ENCODE results near the gene BGN.

DNA sequence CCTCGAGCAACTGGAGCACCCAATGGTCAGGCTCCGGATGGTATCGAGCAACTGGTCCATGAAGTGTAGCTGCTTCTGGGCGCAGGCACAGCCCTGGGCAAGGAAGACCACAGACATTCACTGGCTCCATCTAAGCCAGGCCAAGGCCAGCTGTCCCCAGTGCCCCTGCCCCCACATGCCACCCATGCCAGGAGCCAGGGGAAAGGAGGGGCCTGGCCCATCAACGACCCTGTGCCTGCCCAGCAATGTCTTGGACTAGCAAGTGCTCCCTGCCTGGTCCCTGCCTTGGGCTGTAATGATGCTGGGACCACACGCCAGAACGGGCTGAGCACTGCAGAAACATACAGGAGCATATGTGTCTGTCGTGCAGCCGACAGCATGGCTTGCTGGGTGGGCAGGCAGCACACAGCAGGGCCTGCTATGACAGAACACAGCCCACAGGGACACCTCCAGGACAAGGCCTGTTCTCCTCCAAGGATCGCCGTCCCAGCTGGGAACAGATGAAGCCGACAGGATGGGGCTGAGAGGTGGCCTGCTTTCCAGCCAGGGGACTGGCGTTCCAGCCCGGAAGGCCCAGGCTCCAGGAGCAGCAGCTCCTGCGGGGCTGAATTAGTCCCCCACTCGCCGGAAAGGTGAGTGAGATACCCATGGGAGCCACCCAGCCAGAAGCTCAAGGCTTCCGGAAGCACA, 37.5 kb upstream of the BGN start:
- TF ChIP-seq, protein P1, sequence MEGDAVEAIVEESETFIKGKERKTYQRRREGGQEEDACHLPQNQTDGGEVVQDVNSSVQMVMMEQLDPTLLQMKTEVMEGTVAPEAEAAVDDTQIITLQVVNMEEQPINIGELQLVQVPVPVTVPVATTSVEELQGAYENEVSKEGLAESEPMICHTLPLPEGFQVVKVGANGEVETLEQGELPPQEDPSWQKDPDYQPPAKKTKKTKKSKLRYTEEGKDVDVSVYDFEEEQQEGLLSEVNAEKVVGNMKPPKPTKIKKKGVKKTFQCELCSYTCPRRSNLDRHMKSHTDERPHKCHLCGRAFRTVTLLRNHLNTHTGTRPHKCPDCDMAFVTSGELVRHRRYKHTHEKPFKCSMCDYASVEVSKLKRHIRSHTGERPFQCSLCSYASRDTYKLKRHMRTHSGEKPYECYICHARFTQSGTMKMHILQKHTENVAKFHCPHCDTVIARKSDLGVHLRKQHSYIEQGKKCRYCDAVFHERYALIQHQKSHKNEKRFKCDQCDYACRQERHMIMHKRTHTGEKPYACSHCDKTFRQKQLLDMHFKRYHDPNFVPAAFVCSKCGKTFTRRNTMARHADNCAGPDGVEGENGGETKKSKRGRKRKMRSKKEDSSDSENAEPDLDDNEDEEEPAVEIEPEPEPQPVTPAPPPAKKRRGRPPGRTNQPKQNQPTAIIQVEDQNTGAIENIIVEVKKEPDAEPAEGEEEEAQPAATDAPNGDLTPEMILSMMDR (IDR thresholded peaks at IDR 0.05 in 4 of 5, conservative IDR thresholded peaks at IDR 0.05 in 1 of 5) = no peak
- no peak for TF ChIP-seq POLR2A (IDR thresholded peaks at IDR 0.05)

Data from gastrocnemius medialis (tissue), 4 donors.